NCI-H748 treated with DMSO at 0.1 percent for 48 hours (cell line): Measurements from ENCODE around the gene ASB18.
"Not testable (repeated sequence)": the region's sequence is repeated elsewhere in the genome, so short reads cannot be mapped to it uniquely, and the experiment has no call there.

ENCODE experiments used
- DNase-seq: peaks from one replicate; lab custom pipeline; 2025; lab: John Stamatoyannopoulos, UW

ASB18 gene

GRCh38 chr2:236286873-236287545 lies 22.8 kb upstream of the ASB18 start:
- DNase-seq, result no peak

GRCh38 chr2:236284208-236284607 lies 20.0 kb upstream of the ASB18 start:
- DNase-seq, result no peak

GRCh38 chr2:236282406-236282805 lies 18.2 kb upstream of the ASB18 start:
- no peak for DNase-seq

- DNase-seq, result no peak
These were observed 17.2 kb upstream of the ASB18 start for GRCh38 chr2:236281423-236281822.

- no peak for DNase-seq
These were observed 8.9 kb upstream of the ASB18 start for GRCh38 chr2:236273126-236273525.

GRCh38 chr2:236271851-236272250 lies 7.6 kb upstream of the ASB18 start:
- DNase-seq, result no peak

- DNase-seq, result not testable (repeated sequence)
These were observed 5.7 kb upstream of the ASB18 start for GRCh38 chr2:236269876-236270275.

GRCh38 chr2:236265675-236266074 lies 1.5 kb upstream of the ASB18 start:
- no peak for DNase-seq

GRCh38 chr2:236262238-236262637 lies 2.0 kb downstream of the ASB18 start:
- no peak for DNase-seq

GRCh38 chr2:236261452-236261851 lies 2.8 kb downstream of the ASB18 start:
- no peak for DNase-seq

GRCh38 chr2:236259371-236259770 lies 4.8 kb downstream of the ASB18 start:
- DNase-seq, result no peak

GRCh38 chr2:236257575-236257974 lies 6.6 kb downstream of the ASB18 start:
- no peak for DNase-seq

GRCh38 chr2:236257136-236257535 lies 7.1 kb downstream of the ASB18 start:
- no peak for DNase-seq

- DNase-seq, result no peak
These were observed 7.7 kb downstream of the ASB18 start for GRCh38 chr2:236256366-236256985.

GRCh38 chr2:236254674-236255073 lies 9.5 kb downstream of the ASB18 start:
- DNase-seq, result no peak

- no peak for DNase-seq
These were observed 10.2 kb downstream of the ASB18 start for GRCh38 chr2:236254001-236254400.

GRCh38 chr2:236252602-236253001 lies 11.6 kb downstream of the ASB18 start:
- no peak for DNase-seq

- DNase-seq, result peak; percentile 37
These were observed 13.2 kb downstream of the ASB18 start for GRCh38 chr2:236250909-236251579.

GRCh38 chr2:236250286-236250685 lies 13.9 kb downstream of the ASB18 start:
- DNase-seq, result no peak

- DNase-seq, result no peak
These were observed 15.1 kb downstream of the ASB18 start for GRCh38 chr2:236249066-236249465.

- DNase-seq, result no peak
These were observed 17.4 kb downstream of the ASB18 start for GRCh38 chr2:236246711-236247246.

- no peak for DNase-seq
These were observed 19.9 kb downstream of the ASB18 start for GRCh38 chr2:236244256-236244655.

GRCh38 chr2:236242057-236242495 lies 22.1 kb downstream of the ASB18 start:
- DNase-seq, result no peak
